Upper lobe of right lung (tissue), 1 donor: ENCODE measurements around the gene ACBD3. TPM values are rescaled to one million over a fixed set of nuclear protein-coding genes. Genes with fewer than 3 reads are reported as not detected.
A peak's percentile ranks its signal among the peaks of the same experiment; 100 is the strongest.

ENCODE experiments used
- ATAC-seq: fragments of 200-7000 bp; cut with Tn5 transposase; one replicate; pipeline ENCODE4 v1.9.1; 2020; ENCODE audit warnings: mild to moderate bottlenecking, moderate library complexity
- DNase-seq: peaks from one replicate; pipeline ENCODE4 v3.0.0-alpha.2; 2020
- H3K27ac ChIP-seq: fragments of 200-600 bp; one replicate; pipeline ENCODE4 v1.8.0; 2022
- H3K27me3 ChIP-seq: fragments of 200-600 bp; one replicate; pipeline ENCODE4 v1.8.0; 2022; ENCODE audit warnings: mild to moderate bottlenecking
- H3K36me3 ChIP-seq: fragments of 200-600 bp; one replicate; pipeline ENCODE4 v1.8.0; 2022
- H3K4me1 ChIP-seq: fragments of 200-600 bp; one replicate; pipeline ENCODE4 v1.8.0; 2022
- H3K4me3 ChIP-seq: fragments of 200-600 bp; one replicate; pipeline ENCODE4 v1.8.0; 2022; ENCODE audit warnings: mild to moderate bottlenecking
- H3K9me3 ChIP-seq: fragments of 200-600 bp; one replicate; pipeline ENCODE4 v1.8.0; 2022
- intact Hi-C: fragments of 100-400 bp; cut with DNase I; formaldehyde crosslinking; loops from one replicate; pipeline ENCODE4 v1.11.0; 2022
- total RNA-seq: library from RNA; stranded (reverse); fragmentation: NEBNext Ultra II Directional; extraction: Animal tissue kit (Norgen Biotek cat#: 25700); gene quantifications from one replicate; pipeline ENCODE4 v1.2.1, GENCODE V29; 2021
- TF ChIP-seq, protein P1 (sequence below): fragments of 200-600 bp; IDR thresholded peaks from one replicate; pipeline ENCODE4 v1.8.0; 2022; ENCODE audit warnings: antibody characterized with exemption
- donor health status: DM: no; HTN: yes; CAD: no; lungs with severe emphysema.

The ACBD3 gene
- total RNA-seq, 1 donor from 2014 or later = 42.2 TPM

- Histone ChIP-seq H3K27me3 (no peaks in the 10 kb centered on the region), H3K9me3 (no peaks in the 10 kb centered on the region), H3K4me1 (peaks cover 20% of the 10 kb centered on the region), H3K27ac (peak overlapping the region; percentile 91), H3K4me3 (no peak overlapping the region), H3K36me3 (no peaks in the 10 kb centered on the region)
- ATAC-seq (no peak), DNase-seq (no peak)
- TF ChIP-seq, protein P1, sequence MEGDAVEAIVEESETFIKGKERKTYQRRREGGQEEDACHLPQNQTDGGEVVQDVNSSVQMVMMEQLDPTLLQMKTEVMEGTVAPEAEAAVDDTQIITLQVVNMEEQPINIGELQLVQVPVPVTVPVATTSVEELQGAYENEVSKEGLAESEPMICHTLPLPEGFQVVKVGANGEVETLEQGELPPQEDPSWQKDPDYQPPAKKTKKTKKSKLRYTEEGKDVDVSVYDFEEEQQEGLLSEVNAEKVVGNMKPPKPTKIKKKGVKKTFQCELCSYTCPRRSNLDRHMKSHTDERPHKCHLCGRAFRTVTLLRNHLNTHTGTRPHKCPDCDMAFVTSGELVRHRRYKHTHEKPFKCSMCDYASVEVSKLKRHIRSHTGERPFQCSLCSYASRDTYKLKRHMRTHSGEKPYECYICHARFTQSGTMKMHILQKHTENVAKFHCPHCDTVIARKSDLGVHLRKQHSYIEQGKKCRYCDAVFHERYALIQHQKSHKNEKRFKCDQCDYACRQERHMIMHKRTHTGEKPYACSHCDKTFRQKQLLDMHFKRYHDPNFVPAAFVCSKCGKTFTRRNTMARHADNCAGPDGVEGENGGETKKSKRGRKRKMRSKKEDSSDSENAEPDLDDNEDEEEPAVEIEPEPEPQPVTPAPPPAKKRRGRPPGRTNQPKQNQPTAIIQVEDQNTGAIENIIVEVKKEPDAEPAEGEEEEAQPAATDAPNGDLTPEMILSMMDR = no peak
- intact Hi-C loops = no loop called here
These were observed 78.8 kb downstream of the ACBD3 start for GRCh38 chr1:226107471-226108460.

DNA sequence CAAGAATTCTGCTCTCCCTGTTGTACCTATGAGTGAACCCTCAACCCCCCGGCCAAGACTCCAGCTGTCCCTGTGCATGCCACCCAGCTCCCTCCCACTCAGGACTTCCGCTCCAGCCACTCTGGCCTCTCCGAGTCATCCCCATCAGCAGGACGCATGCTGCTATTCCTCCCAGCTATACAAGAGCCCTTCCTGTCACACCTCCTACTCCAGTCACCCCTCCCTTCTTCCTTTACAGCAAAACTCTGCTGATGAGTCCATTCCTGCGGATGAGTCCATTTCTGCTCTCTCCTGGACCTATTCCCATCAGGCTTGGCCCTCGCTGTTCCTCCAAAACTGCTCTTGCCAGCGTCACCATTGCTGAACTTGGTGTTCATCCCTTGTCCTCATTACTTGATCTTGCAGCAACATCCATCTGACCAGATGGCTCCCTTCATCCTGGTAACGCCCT is 81.8 kb downstream of the ACBD3 start:
- Histone ChIP-seq H3K36me3 (no peaks in the 10 kb centered on the region), H3K27me3 (no peaks in the 10 kb centered on the region), H3K4me3 (no peak overlapping the region), H3K9me3 (no peaks in the 10 kb centered on the region), H3K4me1 (peaks cover 15% of the 10 kb centered on the region), H3K27ac (no peak overlapping the region)
- TF ChIP-seq, protein P1 = no peak
- ATAC-seq = no peak
- no peak for DNase-seq
- intact Hi-C loops = no loop called here

GRCh38 chr1:226100436-226101391 is 85.8 kb downstream of the ACBD3 start:
- DNase-seq (peak; percentile 75), ATAC-seq (peak; percentile 67)
- peaks cover 5% of the 10 kb centered on the region for H3K4me1 ChIP-seq
- intact Hi-C loops = no loop called here
- TF ChIP-seq, protein P1 = no peak
- no peaks in the 10 kb centered on the region for H3K36me3 ChIP-seq
- H3K4me3 ChIP-seq = peak overlapping the region; percentile 53
- H3K27ac ChIP-seq = no peak overlapping the region
- no peaks in the 10 kb centered on the region for H3K9me3 ChIP-seq
- H3K27me3 ChIP-seq = no peaks in the 10 kb centered on the region

DNA sequence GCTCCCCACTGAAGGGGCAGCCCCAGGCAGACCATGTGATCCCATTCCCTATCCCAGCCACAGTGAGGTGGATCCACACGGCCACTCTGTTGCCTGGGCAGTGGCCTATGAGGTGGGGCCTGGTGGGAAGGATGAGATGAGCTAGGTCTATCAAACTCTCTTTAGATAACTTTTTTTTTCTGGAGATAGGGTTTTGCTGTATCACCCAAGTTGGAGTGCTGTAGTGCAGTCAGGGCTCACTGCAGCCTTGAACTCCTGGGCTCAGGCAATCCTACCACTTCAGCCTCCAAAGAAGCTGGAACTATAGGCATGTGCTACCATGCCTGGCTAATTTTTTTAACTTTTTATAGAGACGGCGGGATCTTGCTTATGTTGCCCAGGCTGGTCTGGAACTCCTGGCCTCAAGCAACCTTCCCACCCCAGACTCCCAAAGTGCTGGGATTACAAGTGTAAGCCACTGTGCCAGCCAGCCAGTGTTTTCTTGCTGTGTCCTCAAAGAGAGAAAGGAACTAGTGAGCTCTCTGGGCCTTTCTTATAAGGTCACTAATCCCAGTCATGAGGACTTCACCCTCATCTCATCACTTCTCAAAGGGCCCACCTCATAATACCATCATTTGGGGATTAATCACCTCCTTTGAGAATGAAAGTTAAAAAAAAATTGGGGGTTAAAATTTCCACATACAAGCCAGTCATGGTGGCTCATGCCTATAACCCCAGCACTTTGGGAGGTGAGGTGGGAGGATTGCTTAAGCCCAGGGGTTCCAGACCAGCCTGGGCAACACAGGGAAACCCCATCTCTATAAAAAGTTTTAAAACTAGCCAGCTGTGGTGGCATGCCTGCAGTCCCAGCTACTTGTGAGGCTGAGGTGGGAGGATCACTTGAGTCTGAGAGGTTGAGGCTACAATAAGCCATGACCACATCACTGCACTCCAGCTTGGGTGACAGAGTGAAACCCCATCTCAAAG is 87.4 kb downstream of the ACBD3 start:
- H3K4me3 ChIP-seq = no peak overlapping the region
- H3K27ac ChIP-seq = no peak overlapping the region
- no peak for ATAC-seq
- intact Hi-C loops = no loop called here
- H3K9me3 ChIP-seq = no peaks in the 10 kb centered on the region
- no peaks in the 10 kb centered on the region for H3K27me3 ChIP-seq
- H3K36me3 ChIP-seq = no peaks in the 10 kb centered on the region
- TF ChIP-seq, protein P1 = no peak
- peaks cover 5% of the 10 kb centered on the region for H3K4me1 ChIP-seq
- no peak for DNase-seq
